Activated CD4-positive, alpha-beta T cell treated with anti-CD3 and anti-CD28 coated beads, Interleukin-2, amount 50 U/mL, for 24 hours (primary cell): Measurements from ENCODE around the gene PROK1.
"Not testable (repeated sequence)": the region's sequence is repeated elsewhere in the genome, so short reads cannot be mapped to it uniquely, and the experiment has no call there.

ENCODE experiments used
- DNase-seq, 2 donors: peaks; one replicate each; pipeline ENCODE4 v3.0.0-alpha.2; 2020; ENCODE audit warnings: low read depth in 1 of 2, low spot score in 1 of 2

Gene PROK1, protein sequence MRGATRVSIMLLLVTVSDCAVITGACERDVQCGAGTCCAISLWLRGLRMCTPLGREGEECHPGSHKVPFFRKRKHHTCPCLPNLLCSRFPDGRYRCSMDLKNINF

GRCh38 chr1:110450929-110451328, at the start of gene PROK1:
TSS of gene PROK1 (plus strand) at chr1:110451149. CDS start at chr1:110451217, 68 bp downstream.
- DNase-seq, result no peak

DNA sequence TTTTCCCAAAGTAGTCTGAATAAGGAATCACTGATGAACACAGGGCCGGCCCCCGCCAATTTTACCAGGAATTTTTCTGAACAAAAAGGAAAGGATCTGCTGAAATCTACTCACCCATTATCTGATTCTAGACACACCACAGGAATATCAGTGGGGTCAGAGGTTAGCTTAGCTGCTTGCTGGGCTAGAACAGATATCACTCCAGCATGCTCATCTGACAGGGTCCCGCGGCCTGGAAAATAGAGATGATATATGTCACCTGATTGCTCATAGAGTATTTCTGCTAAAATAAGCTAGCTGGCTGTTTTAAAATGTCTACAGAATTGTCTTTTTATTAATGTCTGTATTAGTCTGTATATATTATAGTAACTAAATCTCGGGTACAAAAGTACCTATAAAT, 47.1 kb upstream of the PROK1 start:
- no peak for DNase-seq

DNA sequence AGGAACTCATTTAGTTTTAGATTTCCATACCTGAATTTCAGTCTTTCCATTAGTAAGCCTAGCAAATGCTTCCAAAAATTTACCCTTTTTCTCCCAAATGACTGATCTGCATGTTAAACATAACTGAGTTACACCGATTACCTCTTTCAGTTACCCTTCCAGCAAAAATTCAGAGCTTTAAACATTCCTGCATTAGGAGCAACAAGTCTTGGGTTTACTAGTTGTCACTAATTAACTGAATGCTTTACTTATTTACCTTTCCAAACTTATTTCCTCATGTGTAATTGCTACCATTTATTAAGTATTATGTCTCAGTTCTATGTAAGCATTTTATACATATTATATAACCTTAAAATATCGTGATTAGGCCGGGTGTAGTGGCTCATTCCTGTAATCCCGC, 46.5 kb upstream of the PROK1 start:
- DNase-seq, result no peak

- DNase-seq, result not testable (repeated sequence)
Observed at GRCh38 chr1:110406407-110406806, 44.5 kb upstream of the PROK1 start.

DNA sequence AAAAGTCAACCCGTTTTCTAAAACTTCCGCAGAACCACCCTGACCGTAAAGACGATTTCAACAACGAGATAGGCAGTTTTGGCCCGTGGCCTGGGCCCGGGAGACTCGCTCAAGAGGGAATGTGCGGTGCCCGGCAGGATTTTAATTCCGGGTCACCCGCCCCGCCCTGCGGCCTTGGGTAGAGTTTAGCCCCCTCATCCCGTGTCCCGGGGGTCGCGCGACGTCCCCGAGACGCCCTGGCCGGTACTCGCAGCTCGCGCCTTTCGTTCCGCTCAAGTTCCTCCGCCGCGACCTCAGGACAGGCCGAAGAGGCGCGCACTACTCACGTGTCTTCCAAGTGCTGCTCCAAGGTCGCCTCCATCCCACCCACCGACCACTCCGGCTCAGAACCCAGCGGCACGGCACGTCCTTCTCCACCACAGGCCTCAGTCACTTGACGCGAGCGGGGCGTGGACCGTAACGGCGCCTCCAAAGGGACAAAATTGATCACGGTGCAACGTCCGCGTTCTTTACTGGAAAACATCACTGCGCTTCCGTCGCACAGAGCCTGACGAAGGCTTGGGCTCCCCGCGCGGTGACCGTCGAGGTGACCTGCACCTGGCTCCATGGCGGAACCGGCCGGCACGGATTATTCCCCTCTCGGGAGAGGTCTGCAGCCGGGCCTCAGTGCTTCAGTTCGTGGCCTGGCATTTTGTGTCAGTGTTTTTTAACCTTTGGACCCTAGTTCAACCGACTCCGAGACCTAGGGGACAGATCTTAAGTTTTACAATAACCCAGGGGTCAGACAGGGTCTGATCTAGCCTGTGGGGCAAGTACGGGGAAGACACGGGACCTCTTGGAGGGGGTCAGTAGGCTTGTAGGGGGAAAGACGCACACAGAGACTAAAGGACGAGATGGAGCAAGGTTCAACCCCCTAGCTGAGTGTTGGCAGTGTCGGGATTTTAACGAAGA, 43.4 kb upstream of the PROK1 start, which contains the start of gene LAMTOR5:
LAMTOR5 (minus strand) TSS at position 435 of the 951 bp plus-strand sequence; CDS start at position 361, 74 bp downstream.
- DNase-seq, result peak; percentile 79 to 89

- DNase-seq, result no peak
Observed at GRCh38 chr1:110408488-110408887, 42.5 kb upstream of the PROK1 start.

DNA sequence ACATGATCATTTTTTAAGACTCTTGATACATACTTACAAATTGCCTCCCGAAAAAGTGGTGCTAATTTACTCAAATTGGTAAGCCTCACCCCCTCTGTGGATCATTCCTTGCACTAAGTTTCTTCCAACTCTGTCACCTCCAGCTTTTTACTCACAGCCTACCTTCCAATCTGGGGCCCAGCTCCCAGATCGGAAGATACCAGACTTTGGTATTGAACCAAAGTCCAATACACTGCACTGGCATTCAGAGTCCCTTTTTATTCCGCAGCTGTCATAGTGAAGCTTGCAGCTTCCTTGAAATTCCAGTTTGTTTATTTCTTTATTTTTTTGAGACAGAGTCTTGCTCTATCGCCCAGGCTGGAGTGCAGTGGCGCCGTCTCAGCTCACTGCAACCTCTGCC, 41.6 kb upstream of the PROK1 start:
- no peak for DNase-seq

- no peak for DNase-seq
Observed at GRCh38 chr1:110411173-110411735, 39.7 kb upstream of the PROK1 start.

DNA sequence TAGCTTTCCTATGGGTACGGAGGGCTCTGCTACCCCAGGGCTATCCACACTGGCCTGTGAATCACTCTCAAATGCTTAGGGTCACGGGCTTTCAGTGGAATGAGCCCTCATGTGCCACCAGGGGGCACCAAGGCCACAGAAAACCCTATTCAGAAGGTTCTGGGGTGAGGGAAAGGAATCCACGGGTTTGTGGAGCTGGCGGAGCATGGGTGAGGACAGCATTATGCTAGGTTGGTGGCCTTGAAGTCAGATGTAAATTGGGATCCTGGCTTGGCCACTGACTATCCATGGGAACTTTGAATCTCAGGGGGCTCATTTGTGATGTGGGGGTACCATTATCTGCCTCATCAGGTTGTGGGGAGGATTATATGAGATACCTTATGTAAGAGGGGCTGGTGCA, 38.4 kb upstream of the PROK1 start:
- peak; percentile 37 to 54 for DNase-seq

- not testable (repeated sequence) for DNase-seq
Observed at GRCh38 chr1:110413045-110413444, 37.9 kb upstream of the PROK1 start.

DNA sequence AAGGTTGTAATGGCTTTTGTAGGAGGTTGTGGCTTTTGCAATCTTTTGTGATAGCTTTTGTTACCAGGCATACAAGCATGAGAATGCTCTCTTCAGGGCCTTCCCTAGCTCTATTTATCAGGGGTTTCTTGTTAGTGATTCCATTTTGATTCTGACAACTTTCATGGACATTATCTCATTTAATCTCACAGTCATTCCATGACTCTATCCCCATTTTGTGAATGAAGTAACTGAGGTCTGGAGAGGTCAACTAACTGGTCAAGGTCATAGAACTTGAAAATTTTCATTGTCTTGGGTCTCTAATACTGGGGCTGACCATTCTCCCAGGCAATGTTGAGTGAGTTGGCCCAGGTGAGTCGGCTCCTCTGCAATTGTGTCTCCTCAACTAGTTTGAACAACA, 32.2 kb upstream of the PROK1 start:
- no peak for DNase-seq

GRCh38 chr1:110420023-110420662, 30.8 kb upstream of the PROK1 start:
- no peak for DNase-seq

GRCh38 chr1:110420874-110421793, 29.8 kb upstream of the PROK1 start:
- no peak for DNase-seq

DNA sequence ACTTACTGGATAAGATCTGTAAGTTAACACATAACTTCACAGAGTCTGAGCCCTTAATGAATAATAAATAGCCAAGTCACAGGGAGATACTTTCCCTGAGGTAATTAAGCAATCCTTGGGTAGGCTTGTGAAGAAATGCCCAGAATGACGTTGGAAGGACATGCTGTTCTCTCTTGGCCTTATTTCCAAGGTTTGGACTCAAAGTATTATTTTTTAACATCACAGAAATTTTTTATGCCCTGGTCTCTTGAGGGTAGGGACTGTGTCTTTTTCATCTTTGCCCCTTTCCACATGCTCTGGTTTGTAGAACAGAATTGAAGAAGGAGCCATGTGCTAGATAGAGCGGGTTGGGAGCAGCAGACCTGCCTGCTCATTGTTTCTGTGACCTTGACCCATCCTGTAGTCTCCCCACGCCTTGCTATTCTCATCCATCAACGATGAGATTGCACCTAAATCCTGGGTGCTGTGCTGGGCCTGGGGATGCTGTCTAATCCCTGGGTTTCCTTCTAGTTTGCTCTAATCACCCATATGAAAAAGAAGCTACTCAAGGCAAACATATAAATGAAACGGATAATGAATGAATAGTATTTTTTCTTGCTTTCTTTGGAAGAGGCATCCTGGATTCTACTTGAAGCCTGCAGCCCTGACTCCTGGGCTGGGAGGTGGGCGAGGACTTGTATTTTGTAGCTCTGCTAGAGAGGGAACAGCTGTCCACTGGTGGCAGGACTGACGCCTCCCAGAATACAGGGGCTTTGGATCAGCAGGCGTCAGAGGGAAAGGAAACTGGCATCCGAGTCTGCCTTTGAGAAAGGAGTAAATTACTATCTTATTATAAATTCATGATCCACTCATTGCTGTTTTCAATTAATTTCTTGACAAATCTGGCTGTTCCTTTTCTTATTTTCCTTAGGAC, 26.0 kb upstream of the PROK1 start:
- no peak for DNase-seq

GRCh38 chr1:110425612-110426152, 25.3 kb upstream of the PROK1 start:
- no peak for DNase-seq

DNA sequence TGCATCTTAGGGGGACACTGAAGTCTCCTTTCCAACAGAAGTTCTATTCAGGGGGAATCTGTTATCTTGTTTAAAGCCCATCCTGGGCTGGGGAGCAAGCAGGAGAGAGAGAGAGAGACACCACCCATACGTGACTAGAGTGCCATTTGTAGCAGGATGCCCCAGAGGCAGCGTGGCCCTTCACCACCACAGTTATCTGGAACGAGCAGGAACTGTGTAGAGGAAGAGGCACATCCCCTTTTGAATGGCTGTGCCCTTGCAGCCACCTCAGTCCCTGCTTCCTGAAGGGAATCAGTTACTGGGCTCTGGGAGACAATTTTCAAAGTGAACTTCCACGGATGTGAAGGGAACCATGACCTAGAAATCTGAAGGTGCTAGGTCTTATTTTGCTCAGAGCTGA, 24.1 kb upstream of the PROK1 start:
- no peak for DNase-seq

DNA sequence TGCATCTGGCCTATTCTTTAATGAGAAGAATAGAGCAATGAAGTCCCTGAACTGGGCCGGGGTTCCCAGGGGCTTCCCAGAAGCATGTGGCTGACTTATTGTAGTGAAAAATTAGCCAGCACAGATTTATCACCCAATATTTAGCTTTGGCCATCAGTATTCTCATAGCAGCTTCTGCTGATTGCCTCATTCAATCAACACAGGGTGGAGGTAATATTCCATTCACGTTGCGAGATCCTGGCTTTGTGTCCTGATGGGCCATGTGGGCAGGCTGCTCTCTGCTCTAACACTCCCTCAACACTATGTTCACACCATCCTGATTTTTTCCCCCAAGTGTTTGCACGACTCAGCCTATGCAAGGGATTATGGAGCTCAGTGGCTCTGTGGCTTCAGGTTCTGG, 22.0 kb upstream of the PROK1 start:
- DNase-seq, result no peak

DNA sequence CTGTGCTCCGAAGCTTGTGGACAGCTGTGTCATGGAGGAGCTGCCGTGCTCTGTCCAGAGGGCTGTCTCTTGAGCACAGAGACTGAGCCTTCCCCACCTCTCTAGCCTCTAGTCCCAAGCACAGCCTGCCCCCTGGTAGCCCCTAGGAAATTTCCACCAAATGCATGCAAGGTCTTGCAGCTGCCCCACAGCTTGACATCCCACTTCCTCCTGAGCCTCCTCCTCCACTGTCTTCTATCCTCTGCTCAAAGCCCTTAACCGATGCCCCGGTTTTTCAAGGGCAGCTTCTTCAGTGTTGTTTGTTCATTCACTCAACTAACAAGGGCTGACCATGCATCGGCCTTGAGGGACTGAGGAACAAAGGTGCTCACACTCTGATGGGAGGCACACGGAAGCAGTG, 20.6 kb upstream of the PROK1 start:
- DNase-seq, result no peak

DNA sequence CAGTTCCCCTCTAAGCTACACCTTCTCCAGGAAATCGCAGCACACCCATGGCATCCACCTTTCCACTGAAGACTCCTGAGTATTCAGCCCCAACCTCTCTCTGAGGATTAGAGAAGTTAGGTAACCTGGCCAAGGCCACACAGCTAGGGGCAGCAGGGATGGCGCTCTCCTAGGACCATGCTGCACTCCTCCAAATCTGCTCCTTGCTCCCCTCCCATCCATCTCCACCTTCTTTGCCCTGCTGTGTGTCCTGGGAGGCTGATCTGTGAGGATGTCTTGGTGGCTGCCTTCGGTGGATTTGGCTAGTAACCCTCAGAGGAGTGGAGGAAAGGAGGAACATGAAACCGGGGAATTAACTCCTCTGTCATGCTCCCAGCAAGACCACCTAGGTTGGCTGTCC, 20.0 kb upstream of the PROK1 start:
- no peak for DNase-seq
